ENCODE results near the gene RAI1. TPM values are rescaled to one million over a fixed set of nuclear protein-coding genes. Genes with fewer than 3 reads are reported as not detected.

The RAI1 gene
- total and polyA plus RNA-seq, 2 of the 13 experiments (the other 11 are each of a cell fraction or from before 2014, with no cell fraction given) = 3.4 to 5.2 TPM

GRCh38 chr17:17685775-17686291 lies 4.6 kb downstream of the RAI1 start:
- Histone ChIP-seq H3K27ac (ENCODE audit: extremely low read length, insufficient read depth, low read length) (peak overlapping the region; percentile 12), H3K9ac (ENCODE audit: insufficient read depth, low read depth, low read length) (0 out of 2 replicates have a peak overlapping the region, but pooled peaks have one; percentile 19)

More at GRCh38 chr17:17685775-17686291, 4.6 kb downstream of the RAI1 start:
- Histone ChIP-seq H3K4me2 (ENCODE audit: low read depth, low read length) (peak overlapping the region; percentile 26; the same call in 1 of the 2 replicates), H3K36me3 (replicated peaks in 1 of 2; ENCODE audit: control insufficient read depth in 1 of 2, insufficient read depth in 2 of 2, low read length in 2 of 2) (no peaks in the 10 kb centered on the region; a peak in 2 of 5 replicates), H3K4me1 (ENCODE audit: insufficient read depth, low read length) (peaks cover 67% of the 10 kb centered on the region), H3K4me3 (replicated peaks in 1 of 3; ENCODE audit: insufficient read depth in 1 of 3, low read depth in 2 of 3, low read length in 3 of 3) (no peak overlapping the region; a peak in 1 of 6 replicates), H2AFZ (ENCODE audit: low read length) (no peak overlapping the region), H3K27me3 (ENCODE audit: control insufficient read depth in 1 of 2, insufficient read depth in 2 of 2, low read length in 2 of 2) (no peaks in the 10 kb centered on the region; a peak in 1 of 5 replicates), H3K79me2 (ENCODE audit: insufficient read depth, low read length) (peaks cover 76% of the 10 kb centered on the region), H3K9me3 (ENCODE audit: low read length) (no peaks in the 10 kb centered on the region), H4K20me1 (ENCODE audit: insufficient read depth, low read length) (peaks cover 31% of the 10 kb centered on the region)
- TF ChIP-seq TEAD3 (CRISPR knock-in tag; optimal IDR thresholded peaks at IDR 0.05; ENCODE audit: borderline replicate concordance) = peak; percentile 9
- TF ChIP-seq ATF3 (CRISPR knock-in tag; IDR thresholded peaks at IDR 0.05) = peak; percentile 21; the same call in 1 of the 2 replicates
- TF ChIP-seq ZNF558 (CRISPR knock-in tag; IDR thresholded peaks at IDR 0.05; ENCODE audit: borderline replicate concordance) = no peak
- TF ChIP-seq ZBTB20 (CRISPR knock-in tag; IDR thresholded peaks at IDR 0.05; ENCODE audit: borderline replicate concordance, low read depth) = 0 out of 2 replicates have a peak, but pooled peaks have one; percentile 18
- TF ChIP-seq ZFP1 (CRISPR knock-in tag; IDR thresholded peaks at IDR 0.05) = no peak
- 0 out of 2 replicates have a peak, but pooled peaks have one; percentile 10 for TF ChIP-seq ZNF263 (CRISPR knock-in tag; IDR thresholded peaks at IDR 0.05)
- TF ChIP-seq ZNF740 (CRISPR knock-in tag; IDR thresholded peaks at IDR 0.05) = no peak
- TF ChIP-seq ZBTB33 (CRISPR knock-in tag; IDR thresholded peaks at IDR 0.05) = 0 out of 2 replicates have a peak, but pooled peaks have one; percentile 29
- 0 out of 2 replicates have a peak, but pooled peaks have one; percentile 19 for TF ChIP-seq ZBTB38 (CRISPR knock-in tag; IDR thresholded peaks at IDR 0.05)
- peak; percentile 87 for TF ChIP-seq FOSL2 (CRISPR knock-in tag; IDR thresholded peaks at IDR 0.05)
- ChIA-PET CTCF (ENCODE audit: low intra/inter-chr PET ratio, low total read pairs) (no interaction called here), POLR2A (no interaction called here)
- in situ Hi-C loops (cut with HindIII; ENCODE audit: extremely low pct_ligation_motif_present, low pct_unique_long_range_greater_than_20kb) (no loop called here), intact Hi-C loops (cut with micrococcal nuclease; ENCODE audit: unreplicated experiment) (no loop called here)
- BruUV-seq (replicated peaks) = no TSS peak
- FAIRE-seq (no peak), ATAC-seq (no peak), DNase-seq (ENCODE audit: low spot score) (no peak)
- WGBS (ENCODE audit: low lambda C conversion rate) = 59% methylated on average over 13 of the region's 14 CpGs

Measured in HepG2 (cell line).